HepG2 (cell line): Measurements from ENCODE around the gene SLC16A7. TPM values are rescaled to one million over a fixed set of nuclear protein-coding genes. Genes with fewer than 3 reads are reported as not detected.

Experiments
- ATAC-seq: fragments of 200-7000 bp; cut with Tn5 transposase; 3 replicates; pipeline ENCODE4 v1.9.1; 2020; ENCODE audit warnings: mild to moderate bottlenecking, moderate library complexity
- BruUV-seq: library from RNA; stranded (reverse); fragments of 400-500 nt; replicated peaks from 2 replicates; lab custom pipeline; 2021; lab: Mats Ljungman, UMichigan
- CTCF ChIA-PET: fragments of 300-600 bp; formaldehyde crosslinking; extraction: SDS; loops from one replicate; lab custom pipeline; 2021; ENCODE audit warnings: low total read pairs, inconsistent platforms, low intra/inter-chr PET ratio; lab: Yijun Ruan, JAX
- POLR2A ChIA-PET: fragments of 350-600 bp; sonication (Branson Sonifier 250); formaldehyde crosslinking; loops from one replicate; lab custom pipeline; 2020; ENCODE audit warnings: antibody characterized with exemption, inconsistent platforms; lab: Yijun Ruan, JAX
- DNase-seq: peaks from one replicate; pipeline ENCODE4 v3.0.0-alpha.2; 2015; ENCODE audit warnings: low spot score
- FAIRE-seq: peaks from 3 replicates; lab custom pipeline; 2011; peaks lifted over from hg19 to GRCh38; lab: Jason Lieb, UNC
- H2AFZ ChIP-seq: one replicate; pipeline ENCODE4 v1.6.1; 2011; ENCODE audit warnings: low read length, inconsistent platforms
- H3K27ac ChIP-seq: fragments of 300-600 bp; 3 replicates; pipeline ENCODE4 v1.8.0; 2011; ENCODE audit warnings: mixed run types, mild to moderate bottlenecking, mixed read lengths, low read length, inconsistent platforms; ENCODE audit not compliant: insufficient read depth; ENCODE audit errors: extremely low read length
- H3K27me3 ChIP-seq, 2 experiments: fragments of 200-600 bp in 1 of 2; 2 replicates in 1 of 2; 3 replicates in 1 of 2; pipeline versions ENCODE4 v1.6.0 to v1.8.0; 2011; ENCODE audit warnings: low read length in 2 of 2, mild to moderate bottlenecking in 2 of 2, moderate library complexity in 2 of 2, inconsistent platforms in 1 of 2; ENCODE audit not compliant: insufficient read depth in 2 of 2, control insufficient read depth in 1 of 2
- H3K36me3 ChIP-seq, 2 experiments: fragments of 200-600 bp in 1 of 2; replicated peaks in 1 of 2; 2 replicates in 1 of 2; 3 replicates in 1 of 2; pipeline versions ENCODE4 v1.5.1 to v1.8.0; 2011; ENCODE audit warnings: low read length in 2 of 2, inconsistent platforms in 1 of 2; ENCODE audit not compliant: insufficient read depth in 2 of 2, control insufficient read depth in 1 of 2
- H3K4me1 ChIP-seq: 2 replicates; pipeline ENCODE4 v1.5.1; 2012; ENCODE audit warnings: low read length, inconsistent platforms; ENCODE audit not compliant: insufficient read depth
- H3K4me2 ChIP-seq: 2 replicates; pipeline ENCODE4 v1.6.0; 2011; ENCODE audit warnings: low read depth, low read length, inconsistent platforms
- H3K4me3 ChIP-seq, 3 experiments: fragments of 200-600 bp in 1 of 3; sonication (generic), shearing (Covaris generic) in 1 of 3; replicated peaks in 1 of 3; 2 replicates each; pipeline ENCODE4 v1.5.1; 2011 to 2016; ENCODE audit warnings: low read length in 3 of 3, inconsistent platforms in 2 of 3, low read depth in 2 of 3, mild to moderate bottlenecking in 2 of 3, control low read depth in 1 of 3, mixed read lengths in 1 of 3; ENCODE audit not compliant: insufficient read depth in 1 of 3
- H3K79me2 ChIP-seq: one replicate; pipeline ENCODE4 v1.6.1; 2011; ENCODE audit warnings: low read length, inconsistent platforms; ENCODE audit not compliant: insufficient read depth
- H3K9ac ChIP-seq: 2 replicates; pipeline ENCODE4 v1.6.0; 2011; ENCODE audit warnings: mild to moderate bottlenecking, low read depth, low read length, inconsistent platforms; ENCODE audit not compliant: insufficient read depth
- H3K9me3 ChIP-seq: 2 replicates; pipeline ENCODE4 v1.5.1; 2012; ENCODE audit warnings: mild to moderate bottlenecking, low read length
- H4K20me1 ChIP-seq: 2 replicates; pipeline ENCODE4 v1.6.0; 2011; ENCODE audit warnings: inconsistent platforms, mild to moderate bottlenecking, low read length, moderate library complexity; ENCODE audit not compliant: insufficient read depth
- ATF4 ChIP-seq, 2 experiments: fragments of 450-650 bp in 1 of 2; sonication (generic) in 1 of 2; formaldehyde crosslinking; IDR thresholded peaks; 2 replicates each; pipeline versions ENCODE4 v1.5.0 to v1.8.0; 2020 to 2022; ENCODE audit warnings: mild to moderate bottlenecking in 1 of 2, missing genetic modification reagents in 1 of 2
- BRF2 ChIP-seq: sonication (generic); formaldehyde crosslinking; IDR thresholded peaks from 2 replicates; pipeline ENCODE4 v1.8.1; 2022; ENCODE audit warnings: mild to moderate bottlenecking, missing genetic modification reagents
- CHCHD3 ChIP-seq: sonication (generic); formaldehyde crosslinking; IDR thresholded peaks from 2 replicates; pipeline ENCODE4 v1.8.0; 2022; ENCODE audit warnings: mild to moderate bottlenecking, missing genetic modification reagents, moderate library complexity
- EEA1 ChIP-seq: sonication (generic); formaldehyde crosslinking; IDR thresholded peaks from 2 replicates; pipeline ENCODE4 v1.5.1; 2020; ENCODE audit warnings: mild to moderate bottlenecking, missing genetic modification reagents, borderline replicate concordance
- FOSL2 ChIP-seq: sonication (generic); formaldehyde crosslinking; IDR thresholded peaks from 2 replicates; pipeline ENCODE4 v1.4.0; 2020; ENCODE audit warnings: missing genetic modification reagents
- ISX ChIP-seq: sonication (generic); formaldehyde crosslinking; conservative IDR thresholded peaks from 2 replicates; pipeline ENCODE4 v1.5.0; 2020; ENCODE audit warnings: missing genetic modification reagents
- NCOA2 ChIP-seq: sonication (generic); formaldehyde crosslinking; IDR thresholded peaks from 2 replicates; pipeline ENCODE4 v1.8.0; 2022; ENCODE audit warnings: inconsistent platforms
- NR2C2 ChIP-seq: sonication (generic); formaldehyde crosslinking; IDR thresholded peaks from 2 replicates; pipeline ENCODE4 v1.4.0; 2020; ENCODE audit warnings: missing genetic modification reagents, mild to moderate bottlenecking, moderate library complexity, borderline replicate concordance
- PLRG1 ChIP-seq: fragments of 450-650 bp; conservative IDR thresholded peaks from 2 replicates; pipeline ENCODE4 v1.6.1; 2016
- SMYD3 ChIP-seq: sonication (generic); formaldehyde crosslinking; IDR thresholded peaks from 2 replicates; pipeline ENCODE4 v1.8.1; 2023; ENCODE audit warnings: mild to moderate bottlenecking, missing genetic modification reagents
- ZNF124 ChIP-seq: sonication (generic); formaldehyde crosslinking; IDR thresholded peaks from 2 replicates; pipeline ENCODE4 v1.4.0; 2020; ENCODE audit warnings: missing genetic modification reagents
- ZNF17 ChIP-seq: sonication (generic); formaldehyde crosslinking; IDR thresholded peaks from 2 replicates; pipeline ENCODE4 v1.5.0; 2020; ENCODE audit warnings: mild to moderate bottlenecking, missing genetic modification reagents
- ZNF30 ChIP-seq: sonication (generic); formaldehyde crosslinking; IDR thresholded peaks from 2 replicates; pipeline ENCODE4 v1.5.0; 2020; ENCODE audit warnings: mild to moderate bottlenecking, missing genetic modification reagents
- ZNF333 ChIP-seq: sonication (generic); formaldehyde crosslinking; IDR thresholded peaks from 2 replicates; pipeline ENCODE4 v1.4.0; 2020; ENCODE audit warnings: mild to moderate bottlenecking, missing genetic modification reagents, borderline replicate concordance
- ZNF577 ChIP-seq: sonication (generic); formaldehyde crosslinking; IDR thresholded peaks from 2 replicates; pipeline ENCODE4 v1.4.0; 2020; ENCODE audit warnings: mild to moderate bottlenecking, low read depth, missing genetic modification reagents, borderline replicate concordance
- ZNF781 ChIP-seq: sonication (generic); formaldehyde crosslinking; IDR thresholded peaks from 2 replicates; pipeline ENCODE4 v1.5.1; 2020; ENCODE audit warnings: borderline replicate concordance, mild to moderate bottlenecking, missing genetic modification reagents; ENCODE audit errors: not compliant biosample characterization
- WGBS: methylation state at CpG from one replicate; pipeline ENCODE4 v1.1.6; 2017; ENCODE audit warnings: low lambda C conversion rate; 5-methylcytosine and 5-hydroxymethylcytosine counted together
- in situ Hi-C: cut with HindIII; loops from 2 replicates; pipeline ENCODE4 v1.10.0; 2017; ENCODE audit warnings: low pct_unique_long_range_greater_than_20kb; ENCODE audit not compliant: extremely low pct_ligation_motif_present
- intact Hi-C: fragments of 100-400 bp; cut with micrococcal nuclease; formaldehyde crosslinking; loops from one replicate; pipeline ENCODE4 v1.10.0; 2022; ENCODE audit not compliant: unreplicated experiment
- polyA plus RNA-seq, 8 experiments: library from polyadenylated mRNA; depleted of rRNA in 3 of 8; stranded (reverse) in 7 of 8; unstranded in 1 of 8; fragments of >200 nt; fragmentation: Illumina TruSeq in 4 of 8; extraction: Trizol in 4 of 8; gene quantifications; 2 replicates each; pipeline versions ENCODE4 v1.2.1 to v1.2.3, GENCODE V29; 2011 to 2016; ENCODE audit warnings: low read depth in 4 of 8, missing spikeins in 1 of 8, mixed read lengths in 1 of 8; ENCODE audit not compliant: insufficient read depth in 1 of 8
- total RNA-seq, 5 experiments: library from RNA; depleted of rRNA; stranded (reverse); fragments of >200 nt; fragmentation: Illumina TruSeq; extraction: Trizol; gene quantifications; 2 replicates each; pipeline ENCODE4 v1.2.3, GENCODE V29; 2016; ENCODE audit warnings: low read depth in 1 of 5

SLC16A7 gene
- total and polyA plus RNA-seq, 2 of the 13 experiments (the other 11 are each of a cell fraction or from before 2014, with no cell fraction given): 1.3 to 1.6 TPM

- ChIA-PET CTCF (no interaction called here), POLR2A (no interaction called here)
- no peak for FAIRE-seq
- H3K27ac ChIP-seq: no peak overlapping the region
- DNase-seq: no peak
- H3K4me3 ChIP-seq: no peak overlapping the region
- peaks cover 16% of the 10 kb centered on the region for H3K9me3 ChIP-seq
- in situ Hi-C loops (no loop called here), intact Hi-C loops (no loop called here)
- no peaks in the 10 kb centered on the region for H3K36me3 ChIP-seq
- WGBS: 16% methylated on average over 1 of the region's 1 CpG
- no peaks in the 10 kb centered on the region for H3K79me2 ChIP-seq
- no peak for ATAC-seq
- TF ChIP-seq ZNF17 (CRISPR knock-in tag): no peak
- no peaks in the 10 kb centered on the region for H4K20me1 ChIP-seq
- no peak overlapping the region for H3K4me2 ChIP-seq
- no TSS peak for BruUV-seq
- no peak overlapping the region for H2AFZ ChIP-seq
- no peaks in the 10 kb centered on the region for H3K4me1 ChIP-seq
- no peaks in the 10 kb centered on the region for H3K27me3 ChIP-seq
- no peak overlapping the region for H3K9ac ChIP-seq
These were observed 99.5 kb downstream of the SLC16A7 start for GRCh38 chr12:59695379-59695778.

DNA sequence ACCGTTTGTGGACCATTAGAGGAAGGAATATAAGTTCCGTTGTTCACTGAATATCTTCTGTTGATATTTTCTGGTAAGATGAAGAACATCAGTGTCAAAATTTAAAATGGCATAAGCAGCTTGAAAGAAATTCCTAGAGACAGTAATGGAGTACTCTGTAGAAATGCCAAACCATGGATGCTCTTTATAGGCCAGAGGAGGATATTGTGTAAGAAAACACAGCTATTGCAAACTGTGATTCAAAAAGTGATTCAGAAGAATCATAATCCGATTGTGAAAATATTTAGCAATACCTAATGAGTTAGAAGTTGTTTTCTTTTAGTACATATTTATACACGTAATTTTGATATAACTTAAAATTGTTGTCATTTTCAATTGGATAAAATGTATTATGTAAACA is 102.8 kb downstream of the SLC16A7 start:
- Histone ChIP-seq H3K4me2 (no peak overlapping the region), H3K36me3 (no peaks in the 10 kb centered on the region), H3K27me3 (no peaks in the 10 kb centered on the region), H2AFZ (no peak overlapping the region), H3K9ac (no peak overlapping the region), H3K4me3 (no peak overlapping the region), H3K9me3 (peaks cover 9% of the 10 kb centered on the region; the same call in 1 of the 2 replicates), H3K27ac (no peak overlapping the region), H4K20me1 (no peaks in the 10 kb centered on the region), H3K79me2 (no peaks in the 10 kb centered on the region), H3K4me1 (no peaks in the 10 kb centered on the region)
- DNase-seq (no peak), FAIRE-seq (no peak), ATAC-seq (no peak)
- intact Hi-C loops (no loop called here), in situ Hi-C loops (no loop called here)
- CTCF ChIA-PET: no interaction called here
- POLR2A ChIA-PET: no interaction called here
- no TSS peak for BruUV-seq
- TF ChIP-seq ZNF781 (no peak), CHCHD3 (CRISPR knock-in tag) (no peak), NR2C2 (CRISPR knock-in tag) (no peak), PLRG1 (no peak), ZNF333 (no peak), ISX (CRISPR knock-in tag) (no peak), ZNF577 (no peak), ZNF30 (no peak), SMYD3 (CRISPR knock-in tag) (no peak), NCOA2 (CRISPR knock-in tag) (no peak), BRF2 (no peak), ATF4 (CRISPR knock-in tag; IDR thresholded peaks at IDR 0.05) (no peak), FOSL2 (CRISPR knock-in tag) (no peak), EEA1 (CRISPR knock-in tag) (no peak), ZNF124 (CRISPR knock-in tag) (no peak)
- WGBS: 44% methylated on average over 4 of the region's 4 CpGs
